ENCODE results near the gene RECK.

RECK gene

GRCh38 chr9:35998333-35998732 lies 38.4 kb upstream of the RECK start:
- no peak for DNase-seq (ENCODE audit: extremely low spot score)
- CTCF ChIA-PET: no interaction called here
- POLR2A ChIA-PET: no interaction called here
- TF ChIP-seq LEF1 (IDR thresholded peaks at IDR 0.05; ENCODE audit: borderline replicate concordance) (no peak), SP1 (IDR thresholded peaks at IDR 0.05) (no peak), TARDBP (IDR thresholded peaks at IDR 0.05) (no peak), SUZ12 (IDR thresholded peaks at IDR 0.05) (no peak), FOXK2 (IDR thresholded peaks at IDR 0.05) (no peak), PKNOX1 (IDR thresholded peaks at IDR 0.05) (no peak), HDGF (IDR thresholded peaks at IDR 0.05; ENCODE audit: borderline replicate concordance) (no peak), BHLHE40 (IDR thresholded peaks at IDR 0.05; ENCODE audit: borderline replicate concordance) (no peak), FOXM1 (IDR thresholded peaks at IDR 0.05; ENCODE audit: borderline replicate concordance) (no peak), FOXA1 (IDR thresholded peaks at IDR 0.05) (no peak), ELF4 (IDR thresholded peaks at IDR 0.05) (no peak), ARNT (IDR thresholded peaks at IDR 0.05) (no peak), L3MBTL2 (conservative IDR thresholded peaks at IDR 0.05) (no peak), ZNF384 (IDR thresholded peaks at IDR 0.05) (no peak), NFRKB (IDR thresholded peaks at IDR 0.05) (no peak), CTBP1 (IDR thresholded peaks at IDR 0.05; ENCODE audit: borderline replicate concordance) (no peak)

- no peak for DNase-seq (ENCODE audit: extremely low spot score)
- TF ChIP-seq ARNT (IDR thresholded peaks at IDR 0.05): no peak
- no peak for TF ChIP-seq FOXM1 (IDR thresholded peaks at IDR 0.05; ENCODE audit: borderline replicate concordance)
- no peak for TF ChIP-seq ELF4 (IDR thresholded peaks at IDR 0.05)
- TF ChIP-seq SUZ12 (IDR thresholded peaks at IDR 0.05): no peak
- no peak for TF ChIP-seq CTBP1 (IDR thresholded peaks at IDR 0.05; ENCODE audit: borderline replicate concordance)
- TF ChIP-seq HDGF (IDR thresholded peaks at IDR 0.05; ENCODE audit: borderline replicate concordance): no peak
- TF ChIP-seq TARDBP (IDR thresholded peaks at IDR 0.05): no peak
- TF ChIP-seq LEF1 (IDR thresholded peaks at IDR 0.05; ENCODE audit: borderline replicate concordance): no peak
- TF ChIP-seq FOXA1 (IDR thresholded peaks at IDR 0.05): no peak
- no peak for TF ChIP-seq NFRKB (IDR thresholded peaks at IDR 0.05)
- no peak for TF ChIP-seq ZNF384 (IDR thresholded peaks at IDR 0.05)
- POLR2A ChIA-PET: no interaction called here
- CTCF ChIA-PET: no interaction called here
Observed at GRCh38 chr9:36005891-36006290, 30.8 kb upstream of the RECK start.

DNA sequence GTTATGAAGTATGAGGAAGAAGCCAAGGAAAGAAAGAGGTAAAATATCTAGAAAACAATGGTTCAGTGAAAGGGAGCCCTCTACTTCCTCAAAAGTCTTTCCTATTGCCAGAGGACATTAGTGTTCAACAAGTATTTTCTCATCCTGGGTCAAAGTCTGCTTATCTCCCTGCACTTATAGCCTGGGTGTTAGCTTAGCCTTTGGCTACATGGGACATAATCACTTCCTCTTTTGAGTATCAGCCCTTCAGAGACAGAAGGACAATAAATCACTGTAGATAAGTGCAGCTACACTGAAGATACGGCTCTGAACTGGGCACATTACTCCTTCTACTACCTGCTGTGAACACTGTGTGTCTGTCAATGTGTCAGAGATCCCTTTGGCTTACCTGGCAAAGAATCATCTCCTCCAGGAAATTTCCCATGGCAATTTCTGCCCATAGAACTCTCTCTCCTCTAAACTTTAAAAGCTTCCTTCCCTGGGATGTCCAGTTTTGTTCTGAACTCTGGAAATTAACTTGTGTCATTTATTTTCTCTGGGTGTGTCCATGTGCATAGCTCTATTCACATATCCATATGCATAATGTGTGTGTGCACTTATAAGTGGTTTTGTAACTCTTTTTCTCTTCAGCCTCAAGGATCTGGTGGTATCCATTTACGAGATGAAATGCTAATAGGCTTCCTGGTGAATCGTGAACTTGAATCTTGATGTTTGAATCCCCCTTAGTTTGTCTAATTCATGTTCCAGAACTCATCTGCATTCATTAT lies 30.0 kb upstream of the RECK start:
- DNase-seq (ENCODE audit: extremely low spot score): no peak

GRCh38 chr9:36007316-36007708 lies 29.4 kb upstream of the RECK start:
- TF ChIP-seq TARDBP (IDR thresholded peaks at IDR 0.05): no peak
- no peak for TF ChIP-seq LEF1 (IDR thresholded peaks at IDR 0.05; ENCODE audit: borderline replicate concordance)
- no peak for TF ChIP-seq ZNF384 (IDR thresholded peaks at IDR 0.05)
- TF ChIP-seq NFRKB (IDR thresholded peaks at IDR 0.05): no peak
- no peak for TF ChIP-seq SUZ12 (IDR thresholded peaks at IDR 0.05)
- no peak for TF ChIP-seq FOXM1 (IDR thresholded peaks at IDR 0.05; ENCODE audit: borderline replicate concordance)
- TF ChIP-seq BHLHE40 (IDR thresholded peaks at IDR 0.05; ENCODE audit: borderline replicate concordance): no peak
- TF ChIP-seq FOXA1 (IDR thresholded peaks at IDR 0.05): no peak
- no peak for TF ChIP-seq HDGF (IDR thresholded peaks at IDR 0.05; ENCODE audit: borderline replicate concordance)
- no peak for TF ChIP-seq CTBP1 (IDR thresholded peaks at IDR 0.05; ENCODE audit: borderline replicate concordance)
- no peak for TF ChIP-seq L3MBTL2 (conservative IDR thresholded peaks at IDR 0.05)
- TF ChIP-seq SP1 (IDR thresholded peaks at IDR 0.05): no peak
- TF ChIP-seq ELF4 (IDR thresholded peaks at IDR 0.05): no peak
- no peak for TF ChIP-seq ARNT (IDR thresholded peaks at IDR 0.05)
- no peak for TF ChIP-seq FOXK2 (IDR thresholded peaks at IDR 0.05)
- POLR2A ChIA-PET: no interaction called here
- DNase-seq (ENCODE audit: extremely low spot score): no peak

More for the DNA sequence above, 30.0 kb upstream of the RECK start:
- ChIA-PET CTCF (no interaction called here), POLR2A (no interaction called here)
- TF ChIP-seq TARDBP (IDR thresholded peaks at IDR 0.05) (no peak), SP1 (IDR thresholded peaks at IDR 0.05) (no peak)

DNA sequence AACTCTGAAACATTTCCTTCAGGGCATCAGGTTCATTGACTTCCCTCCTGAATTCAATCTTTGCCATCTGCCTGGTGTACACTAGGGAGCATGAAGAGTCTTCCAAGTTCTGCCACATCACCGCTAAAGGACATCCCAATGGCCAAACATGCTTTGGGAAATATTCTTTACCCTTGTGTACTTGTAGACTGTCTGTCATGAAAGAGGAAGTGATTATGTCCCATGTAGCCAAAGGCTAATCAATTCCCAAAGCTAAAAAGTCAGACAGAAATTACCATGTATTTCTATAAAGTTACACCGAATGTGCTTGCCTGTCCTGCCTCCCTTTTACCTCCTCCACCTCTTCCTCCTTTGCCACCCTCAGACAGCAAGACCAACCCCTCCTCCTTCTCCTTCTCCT lies 28.9 kb upstream of the RECK start:
- TF ChIP-seq L3MBTL2 (conservative IDR thresholded peaks at IDR 0.05): no peak
- TF ChIP-seq PKNOX1 (IDR thresholded peaks at IDR 0.05): no peak
- TF ChIP-seq LEF1 (IDR thresholded peaks at IDR 0.05; ENCODE audit: borderline replicate concordance): no peak
- TF ChIP-seq FOXA1 (IDR thresholded peaks at IDR 0.05): no peak
- TF ChIP-seq BHLHE40 (IDR thresholded peaks at IDR 0.05; ENCODE audit: borderline replicate concordance): no peak
- TF ChIP-seq HDGF (IDR thresholded peaks at IDR 0.05; ENCODE audit: borderline replicate concordance): no peak
- no peak for TF ChIP-seq FOXK2 (IDR thresholded peaks at IDR 0.05)
- CTCF ChIA-PET: interaction anchor here (0.6 to 1.5 kb wide), 4 partner anchors 8 to 21 kb away, joined by 4 to 7 read pairs (median 5); no protein-coding TSS in a partner anchor
- POLR2A ChIA-PET: no interaction called here
- no peak for DNase-seq (ENCODE audit: extremely low spot score)

More at GRCh38 chr9:36007316-36007708, 29.4 kb upstream of the RECK start:
- CTCF ChIA-PET: interaction anchor here (1.2 kb wide), 1 partner anchor 22 kb away, joined by 4 read pairs; no protein-coding TSS in a partner anchor

GRCh38 chr9:36008774-36009300 lies 27.9 kb upstream of the RECK start:
- ChIA-PET CTCF (interaction anchor here (0.5 to 1.5 kb wide), 7 partner anchors 9 to 65 kb away, joined by 3 to 7 read pairs (median 4); no protein-coding TSS in a partner anchor), POLR2A (no interaction called here)
- DNase-seq (ENCODE audit: extremely low spot score): peak; percentile 75
- TF ChIP-seq TARDBP (IDR thresholded peaks at IDR 0.05) (no peak), LEF1 (IDR thresholded peaks at IDR 0.05; ENCODE audit: borderline replicate concordance) (no peak), SP1 (IDR thresholded peaks at IDR 0.05) (no peak), HDGF (IDR thresholded peaks at IDR 0.05; ENCODE audit: borderline replicate concordance) (no peak), NFRKB (IDR thresholded peaks at IDR 0.05) (no peak), FOXM1 (IDR thresholded peaks at IDR 0.05; ENCODE audit: borderline replicate concordance) (no peak), ARNT (IDR thresholded peaks at IDR 0.05) (no peak), FOXK2 (IDR thresholded peaks at IDR 0.05) (no peak), ELF4 (IDR thresholded peaks at IDR 0.05) (no peak), L3MBTL2 (conservative IDR thresholded peaks at IDR 0.05) (no peak), ZNF384 (IDR thresholded peaks at IDR 0.05) (no peak), FOXA1 (IDR thresholded peaks at IDR 0.05) (no peak), CTBP1 (IDR thresholded peaks at IDR 0.05; ENCODE audit: borderline replicate concordance) (no peak), SUZ12 (IDR thresholded peaks at IDR 0.05) (no peak), PKNOX1 (IDR thresholded peaks at IDR 0.05) (no peak), BHLHE40 (IDR thresholded peaks at IDR 0.05; ENCODE audit: borderline replicate concordance) (no peak)

All from HEK293T (cell line).